Tibial nerve (tissue), 4 donors: Measurements from ENCODE around the gene PAQR4. TPM values are rescaled to one million over a fixed set of nuclear protein-coding genes. Genes with fewer than 3 reads are reported as not detected.

Source experiments
- DNase-seq, 2 donors: peaks; one replicate each; pipeline ENCODE4 v3.0.0-alpha.2; 2019; ENCODE audit warnings: low spot score in 2 of 2
- H3K27ac ChIP-seq, 4 donors: fragments of 200-600 bp; sonication (generic) in 3 of 4; one replicate each; pipeline ENCODE4 v1.5.1; 2017 to 2019; ENCODE audit warnings: mild to moderate bottlenecking in 1 of 4
- H3K27me3 ChIP-seq, 2 donors: fragments of 200-600 bp; sonication (generic) in 1 of 2; one replicate each; pipeline versions ENCODE4 v1.5.1 to v1.6.0; 2017 to 2019
- H3K36me3 ChIP-seq, 3 donors: fragments of 200-600 bp; sonication (generic); one replicate each; pipeline ENCODE4 v1.5.1; 2018 to 2019
- H3K4me1 ChIP-seq, 4 donors: fragments of 200-600 bp; sonication (generic) in 3 of 4; one replicate each; pipeline ENCODE4 v1.5.1; 2017 to 2019
- H3K4me3 ChIP-seq, 4 donors: fragments of 200-600 bp; sonication (generic) in 3 of 4; one replicate each; pipeline ENCODE4 v1.5.1; 2017 to 2019; ENCODE audit warnings: mild to moderate bottlenecking in 1 of 4, moderate library complexity in 1 of 4
- H3K9me3 ChIP-seq, 4 donors: fragments of 200-600 bp; sonication (generic) in 3 of 4; one replicate each; pipeline ENCODE4 v1.5.1; 2017 to 2019
- EP300 ChIP-seq, 2 donors: sonication (generic); formaldehyde crosslinking; IDR thresholded peaks; one replicate each; pipeline ENCODE4 v1.6.1; 2017; ENCODE audit warnings: antibody characterized with exemption in 2 of 2, mild to moderate bottlenecking in 1 of 2
- POLR2A ChIP-seq, 2 donors: fragments of 450-650 bp; IDR thresholded peaks; one replicate each; pipeline ENCODE4 v1.6.1; 2017; ENCODE audit warnings: antibody characterized with exemption in 2 of 2, mild to moderate bottlenecking in 2 of 2, moderate library complexity in 2 of 2
- WGBS, 2 donors: methylation state at CpG; one replicate each; pipeline ENCODE4 v1.1.5; 2018; 5-methylcytosine and 5-hydroxymethylcytosine counted together
- total RNA-seq, 4 donors: library from RNA; depleted of rRNA; stranded (reverse); fragments of >200 nt; gene quantifications; one replicate each; pipeline ENCODE4 v1.1.0, GENCODE V29; 2016
- TF ChIP-seq, protein P1 (sequence below), 5 experiments: fragments of 200-600 bp in 3 of 5; fragments of 450-650 bp in 2 of 5; sonication (generic) in 3 of 5; IDR thresholded peaks; one replicate each; pipeline ENCODE4 v1.5.1; 2016 to 2019; ENCODE audit warnings: antibody characterized with exemption in 5 of 5, mild to moderate bottlenecking in 3 of 5, moderate library complexity in 2 of 5

PAQR4 gene
- total RNA-seq, 4 donors from 2014 or later, result 5.1 to 15.0 (median 7.9) TPM

GRCh38 chr16:2950353-2950724, 18.8 kb upstream of the PAQR4 start:
- Histone ChIP-seq H3K36me3 (peaks cover 0 to 57% (median 0%) of the 10 kb centered on the region in 3 donors), H3K4me1 (no peaks in the 10 kb centered on the region), H3K27me3 (peaks cover 0 to 15% of the 10 kb centered on the region in 2 donors), H3K4me3 (no peak overlapping the region), H3K27ac (no peak overlapping the region), H3K9me3 (no peaks in the 10 kb centered on the region)
- WGBS, 2 donors, result 97% methylated on average over 11 to 13 of the region's 13 CpGs
- TF ChIP-seq EP300 (IDR thresholded peaks at IDR 0.05), result no peak
- no peak for TF ChIP-seq POLR2A (IDR thresholded peaks at IDR 0.05)
- TF ChIP-seq, protein P1, sequence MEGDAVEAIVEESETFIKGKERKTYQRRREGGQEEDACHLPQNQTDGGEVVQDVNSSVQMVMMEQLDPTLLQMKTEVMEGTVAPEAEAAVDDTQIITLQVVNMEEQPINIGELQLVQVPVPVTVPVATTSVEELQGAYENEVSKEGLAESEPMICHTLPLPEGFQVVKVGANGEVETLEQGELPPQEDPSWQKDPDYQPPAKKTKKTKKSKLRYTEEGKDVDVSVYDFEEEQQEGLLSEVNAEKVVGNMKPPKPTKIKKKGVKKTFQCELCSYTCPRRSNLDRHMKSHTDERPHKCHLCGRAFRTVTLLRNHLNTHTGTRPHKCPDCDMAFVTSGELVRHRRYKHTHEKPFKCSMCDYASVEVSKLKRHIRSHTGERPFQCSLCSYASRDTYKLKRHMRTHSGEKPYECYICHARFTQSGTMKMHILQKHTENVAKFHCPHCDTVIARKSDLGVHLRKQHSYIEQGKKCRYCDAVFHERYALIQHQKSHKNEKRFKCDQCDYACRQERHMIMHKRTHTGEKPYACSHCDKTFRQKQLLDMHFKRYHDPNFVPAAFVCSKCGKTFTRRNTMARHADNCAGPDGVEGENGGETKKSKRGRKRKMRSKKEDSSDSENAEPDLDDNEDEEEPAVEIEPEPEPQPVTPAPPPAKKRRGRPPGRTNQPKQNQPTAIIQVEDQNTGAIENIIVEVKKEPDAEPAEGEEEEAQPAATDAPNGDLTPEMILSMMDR (IDR thresholded peaks at IDR 0.05), result no peak
- no peak for DNase-seq

DNA sequence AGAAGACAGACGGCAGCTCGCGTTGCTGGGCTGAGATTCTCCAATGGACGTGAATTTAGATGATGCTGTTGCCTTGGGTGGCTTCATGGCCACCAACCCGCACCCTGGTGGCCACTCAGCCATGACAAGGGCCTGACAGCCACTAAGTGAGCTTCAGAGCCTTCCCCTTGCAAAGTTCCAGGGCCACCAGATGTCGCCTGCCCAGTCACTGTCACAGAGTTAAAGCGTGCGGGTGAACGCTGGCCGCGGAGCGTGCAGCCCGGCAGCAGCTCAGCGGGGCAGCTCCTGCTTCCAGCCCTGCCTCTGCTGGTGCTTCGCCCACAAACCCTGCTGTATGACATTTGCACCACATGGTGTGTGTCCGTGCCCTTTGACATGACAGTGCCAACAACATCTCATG, 18.4 kb upstream of the PAQR4 start:
- WGBS, 2 donors, result 85 to 86% methylated on average over 15 to 16 of the region's 16 CpGs
- no peaks in the 10 kb centered on the region for H3K9me3 ChIP-seq
- DNase-seq, result no peak
- peaks cover 0 to 53% (median 0%) of the 10 kb centered on the region in 3 donors for H3K36me3 ChIP-seq
- no peaks in the 10 kb centered on the region for H3K4me1 ChIP-seq
- no peak overlapping the region for H3K4me3 ChIP-seq
- no peak overlapping the region for H3K27ac ChIP-seq
- TF ChIP-seq, protein P1 (IDR thresholded peaks at IDR 0.05), result no peak
- TF ChIP-seq EP300 (IDR thresholded peaks at IDR 0.05) (no peak), POLR2A (IDR thresholded peaks at IDR 0.05) (no peak)
- peaks cover 0 to 19% of the 10 kb centered on the region in 2 donors for H3K27me3 ChIP-seq

- 70 to 72% methylated on average over 11 of the region's 11 CpGs for WGBS, 2 donors
- no peaks in the 10 kb centered on the region for H3K9me3 ChIP-seq
- TF ChIP-seq POLR2A (IDR thresholded peaks at IDR 0.05), result no peak
- TF ChIP-seq, protein P1 (IDR thresholded peaks at IDR 0.05), result no peak
- no peak for TF ChIP-seq EP300 (IDR thresholded peaks at IDR 0.05)
- DNase-seq, result no peak
- no peaks in the 10 kb centered on the region for H3K4me1 ChIP-seq
- no peak overlapping the region for H3K27ac ChIP-seq
- no peak overlapping the region for H3K4me3 ChIP-seq
- H3K27me3 ChIP-seq, result peaks cover 0 to 37% of the 10 kb centered on the region in 2 donors
- peaks cover 0 to 35% (median 0%) of the 10 kb centered on the region in 3 donors for H3K36me3 ChIP-seq
These were observed 16.5 kb upstream of the PAQR4 start for GRCh38 chr16:2952679-2953078.

DNA sequence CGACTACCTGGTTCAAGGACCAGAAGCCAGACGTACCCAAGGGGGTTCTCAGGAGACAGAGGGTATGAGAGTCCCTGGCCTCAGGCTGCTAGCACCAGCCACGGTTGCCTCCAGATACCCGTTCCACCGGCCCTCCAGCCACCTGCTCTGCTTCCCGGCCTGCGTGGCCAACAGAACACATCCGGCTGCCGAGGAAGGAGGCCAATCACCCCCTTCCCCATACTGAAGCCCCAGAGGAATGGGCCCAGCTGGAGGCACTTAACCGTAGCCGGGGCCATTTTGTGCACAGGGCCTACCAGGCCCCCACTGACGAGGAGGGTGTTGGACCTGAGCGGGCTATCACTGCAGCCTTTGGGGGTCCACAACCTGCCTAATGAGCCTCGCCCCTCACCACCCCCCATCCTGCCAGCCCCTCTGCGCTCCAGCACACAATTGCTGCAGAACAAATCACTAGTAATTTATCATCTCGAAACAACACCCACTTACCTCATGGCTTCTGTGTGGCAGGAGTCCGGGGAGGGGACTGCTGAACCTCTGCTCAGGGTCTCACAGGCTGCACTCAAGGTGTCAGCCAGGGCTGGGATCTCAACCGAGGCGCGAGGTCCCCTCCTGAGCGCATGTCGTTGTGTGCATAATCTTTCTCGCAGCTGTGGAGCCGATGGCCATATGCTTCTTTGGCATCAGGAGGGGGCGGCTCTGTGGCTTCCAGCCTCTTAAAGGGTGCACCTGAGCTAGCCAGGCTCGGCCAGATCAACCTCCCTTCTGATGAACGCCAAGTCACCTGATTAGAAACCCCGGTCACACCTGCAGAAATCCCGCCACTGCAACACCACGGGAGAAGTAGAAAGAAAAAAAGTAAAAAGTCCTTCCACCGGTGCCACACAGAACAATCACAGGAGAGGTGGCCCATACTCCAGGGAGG, 15.2 kb upstream of the PAQR4 start:
- Histone ChIP-seq H3K9me3 (no peaks in the 10 kb centered on the region), H3K4me1 (no peaks in the 10 kb centered on the region), H3K27me3 (peaks cover 0 to 50% of the 10 kb centered on the region in 2 donors), H3K36me3 (peaks cover 0 to 23% (median 0%) of the 10 kb centered on the region in 3 donors), H3K4me3 (no peak overlapping the region), H3K27ac (no peak overlapping the region)
- TF ChIP-seq EP300 (IDR thresholded peaks at IDR 0.05) (no peak), POLR2A (IDR thresholded peaks at IDR 0.05) (no peak)
- TF ChIP-seq, protein P1 (IDR thresholded peaks at IDR 0.05), result no peak
- 50 to 53% methylated on average over 25 to 29 of the region's 31 CpGs for WGBS, 2 donors
- no peak for DNase-seq
